GM19395 (cell line): ENCODE results near the gene ECHS1.
"Not testable (repeated sequence)": the region's sequence is repeated elsewhere in the genome, so short reads cannot be mapped to it uniquely, and the experiment has no call there.

Experiments
- ATAC-seq: cut with Tn5 transposase; IDR thresholded peaks from one replicate; pipeline ENCODE4 v1.9.1; 2021; ENCODE audit warnings: mild to moderate bottlenecking, moderate library complexity; ENCODE audit not compliant: unreplicated experiment

The ECHS1 gene

DNA sequence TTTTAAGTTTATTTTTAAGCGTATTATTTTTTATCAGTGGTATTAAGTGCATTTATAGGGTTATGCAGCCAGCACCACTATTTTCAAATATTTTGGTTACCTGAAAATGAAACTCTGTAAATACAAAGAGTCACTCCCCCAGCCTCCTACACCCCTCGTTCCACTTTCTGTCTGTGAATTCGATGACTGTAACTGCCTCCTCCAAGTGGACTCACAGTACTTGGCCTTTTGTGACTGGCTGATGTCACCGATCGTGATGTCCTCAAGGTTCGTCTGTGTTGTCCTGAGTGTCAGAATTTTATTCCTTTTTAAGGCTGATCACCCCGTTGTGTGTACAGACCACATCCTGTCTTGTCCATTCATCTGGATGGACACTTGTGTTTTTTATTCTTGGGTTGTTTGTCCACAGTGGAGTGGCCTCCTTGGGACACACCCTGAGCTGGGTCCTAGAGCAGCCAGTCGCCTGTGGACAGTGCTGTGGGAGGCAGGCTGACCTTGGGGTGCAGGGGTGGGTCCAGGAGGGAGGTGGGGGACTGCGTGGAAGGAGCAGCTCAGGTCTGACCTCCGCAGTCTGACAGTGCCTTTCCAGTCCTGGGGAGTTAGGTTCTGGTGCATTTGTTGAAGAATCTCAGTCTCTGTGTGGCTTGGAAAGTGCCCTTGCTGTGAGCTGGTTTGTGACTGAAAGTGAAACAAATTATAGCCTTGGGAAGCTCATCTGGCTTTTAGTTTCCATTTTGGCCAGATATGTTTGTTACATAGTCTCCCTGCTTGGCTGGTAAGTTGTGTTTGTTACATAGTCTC lies 27.7 kb upstream of the ECHS1 start:
- ATAC-seq = peak; percentile 78

- ATAC-seq = no peak
Measured at GRCh38 chr10:133399123-133399601, 26.0 kb upstream of the ECHS1 start.

DNA sequence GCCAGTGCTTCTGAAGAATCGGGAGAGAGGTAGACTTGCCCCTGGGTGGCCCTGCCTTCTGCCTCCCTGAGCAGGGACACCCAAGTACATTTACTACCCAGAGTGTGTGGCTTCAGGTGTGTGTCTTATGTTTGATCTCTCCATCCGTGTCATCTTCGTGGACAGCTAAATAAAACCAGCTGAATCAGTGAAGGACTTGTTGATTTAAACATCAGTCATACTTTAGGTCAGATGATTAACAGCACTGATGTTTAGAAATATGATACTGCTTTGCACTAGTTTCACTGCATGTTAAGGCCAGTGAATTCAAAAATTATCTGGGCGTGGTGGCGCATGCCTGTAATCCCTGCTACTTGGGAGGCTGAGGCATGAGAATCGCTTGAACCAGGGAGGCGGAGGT lies 24.8 kb upstream of the ECHS1 start:
- no peak for ATAC-seq

- no peak for ATAC-seq
Measured at GRCh38 chr10:133396035-133396624, 23.0 kb upstream of the ECHS1 start.

- ATAC-seq = no peak
Measured at GRCh38 chr10:133394801-133395221, 21.7 kb upstream of the ECHS1 start.

GRCh38 chr10:133394064-133394663 lies 21.0 kb upstream of the ECHS1 start, which contains the start of gene MTG1:
Gene MTG1 (plus strand): TSS chr10:133394157. CDS start chr10:133394221, 64 bp downstream.
- peak; percentile 63 for ATAC-seq

GRCh38 chr10:133393401-133394063 lies 20.4 kb upstream of the ECHS1 start:
- no peak for ATAC-seq

DNA sequence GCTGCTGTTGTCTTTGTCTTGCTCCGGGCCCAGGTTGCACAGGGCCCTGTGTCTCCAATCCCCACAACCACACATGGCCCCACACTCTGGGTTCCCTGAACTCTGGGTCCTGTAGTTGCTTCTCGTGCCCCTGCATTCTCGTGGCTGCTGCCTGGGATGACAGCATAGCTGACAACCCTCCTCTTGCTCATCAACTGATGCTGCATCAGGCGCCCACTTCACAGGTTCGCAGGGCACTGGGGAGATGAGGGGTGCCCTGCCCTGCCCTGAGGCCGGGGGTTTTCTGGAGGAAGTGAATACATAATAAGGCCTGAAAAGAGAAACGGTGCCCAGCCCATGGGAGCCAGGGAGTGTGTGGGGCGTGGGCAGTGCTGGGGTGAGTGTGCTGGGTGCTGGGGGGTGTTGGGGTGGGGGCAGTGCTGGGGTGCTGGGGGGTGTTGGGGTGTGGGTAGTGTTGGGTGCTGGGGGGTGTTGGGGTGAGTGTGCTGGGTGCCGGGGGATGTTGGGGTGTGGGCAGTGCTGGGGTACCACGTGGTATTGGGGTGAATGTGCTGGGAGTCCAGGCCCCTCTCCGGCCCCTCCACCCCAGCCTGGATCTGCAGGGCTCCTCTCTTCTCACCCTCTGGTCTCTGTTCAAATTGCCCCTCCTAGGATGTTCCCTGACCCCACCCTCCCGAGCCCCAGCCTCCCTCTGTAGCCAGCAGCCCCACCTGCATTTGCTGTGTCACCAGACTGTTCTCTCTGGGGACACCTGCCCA lies 18.8 kb upstream of the ECHS1 start:
- no peak for ATAC-seq

DNA sequence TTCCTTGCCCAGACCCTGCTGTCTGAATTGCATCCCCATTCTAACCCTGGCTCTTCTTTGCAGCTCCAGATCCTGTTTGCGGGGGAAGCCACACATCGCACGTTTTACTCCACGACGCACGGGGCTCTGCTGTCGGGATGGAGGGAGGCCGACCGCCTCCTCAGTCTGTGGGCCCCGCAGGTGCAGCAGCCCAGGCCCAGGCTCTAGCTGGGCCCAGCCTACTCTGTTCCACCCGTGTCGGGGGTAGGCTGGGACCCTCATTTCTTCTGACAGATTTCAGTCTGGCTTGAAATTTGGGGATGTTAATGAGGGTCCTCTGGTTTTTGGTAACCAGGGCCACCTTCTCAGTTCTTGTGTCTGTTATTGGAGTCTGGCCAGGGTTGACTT lies 18.1 kb upstream of the ECHS1 start:
- no peak for ATAC-seq

DNA sequence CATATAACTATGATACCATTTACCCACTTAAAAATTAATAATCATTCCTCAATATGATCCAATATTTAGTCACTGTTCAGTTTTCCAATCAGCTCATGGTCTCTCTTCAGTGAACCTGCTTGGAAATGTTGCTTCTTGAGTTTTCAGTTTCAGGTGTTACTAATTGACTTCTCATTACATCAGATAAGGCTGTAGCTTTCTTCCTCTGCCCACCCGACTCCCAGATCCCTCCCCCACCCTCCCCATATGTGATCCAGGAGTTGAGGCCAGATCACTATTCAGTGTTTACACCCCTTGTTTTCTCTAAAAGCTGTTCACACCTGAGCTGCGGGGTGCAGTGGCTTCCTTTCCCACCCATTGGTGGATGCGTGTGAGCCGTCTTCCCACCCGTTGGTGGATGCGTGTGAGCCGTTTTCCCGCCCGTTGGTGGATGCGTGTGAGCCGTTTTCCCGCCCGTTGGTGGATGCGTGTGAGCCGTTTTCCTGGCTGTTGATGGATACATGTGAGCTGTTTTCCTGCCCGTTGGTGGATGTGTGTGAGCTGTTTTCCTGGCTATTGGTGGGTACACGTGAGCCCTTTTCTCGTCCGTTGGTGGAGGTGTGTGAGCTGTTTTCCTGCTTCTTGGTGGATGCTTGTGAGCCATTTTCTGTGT lies 17.6 kb upstream of the ECHS1 start:
- ATAC-seq = no peak

GRCh38 chr10:133388973-133389818 lies 16.0 kb upstream of the ECHS1 start:
- peak; percentile 85 for ATAC-seq

DNA sequence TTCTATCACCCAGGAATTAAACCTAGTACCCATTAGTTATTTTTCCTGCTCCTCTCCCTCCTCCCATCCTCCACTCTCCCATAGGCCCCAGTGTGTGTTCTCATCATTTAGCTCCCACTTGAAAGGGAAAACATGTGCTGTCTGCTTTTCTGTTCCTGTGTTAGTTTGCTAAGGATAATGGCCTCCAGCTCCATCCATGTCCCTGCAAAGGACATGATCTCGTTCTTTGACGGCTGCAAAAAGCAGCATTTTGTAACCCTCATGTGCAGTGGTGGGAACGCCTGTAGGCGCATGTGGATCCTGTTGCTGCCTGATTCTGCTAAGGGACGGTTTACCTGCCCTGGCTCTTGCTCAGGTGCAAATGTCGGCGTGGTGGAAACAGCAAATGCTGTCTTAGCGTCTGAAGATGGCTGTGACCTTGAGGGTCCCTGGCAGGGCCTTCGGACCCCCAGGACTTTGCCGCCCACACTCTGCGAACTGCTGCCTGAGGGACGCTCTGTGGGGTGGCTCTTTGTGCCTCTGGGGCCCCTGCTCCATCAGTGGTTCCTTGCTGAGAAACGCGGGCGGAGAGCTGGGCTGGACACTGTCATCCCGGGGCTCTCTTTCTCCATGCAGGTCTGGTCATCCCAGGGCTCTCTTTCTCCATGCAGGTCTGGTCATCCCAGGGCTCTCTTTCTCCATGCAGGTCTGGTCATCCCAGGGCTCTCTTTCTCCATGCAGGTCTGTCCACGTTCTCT lies 15.2 kb upstream of the ECHS1 start:
- ATAC-seq = no peak

DNA sequence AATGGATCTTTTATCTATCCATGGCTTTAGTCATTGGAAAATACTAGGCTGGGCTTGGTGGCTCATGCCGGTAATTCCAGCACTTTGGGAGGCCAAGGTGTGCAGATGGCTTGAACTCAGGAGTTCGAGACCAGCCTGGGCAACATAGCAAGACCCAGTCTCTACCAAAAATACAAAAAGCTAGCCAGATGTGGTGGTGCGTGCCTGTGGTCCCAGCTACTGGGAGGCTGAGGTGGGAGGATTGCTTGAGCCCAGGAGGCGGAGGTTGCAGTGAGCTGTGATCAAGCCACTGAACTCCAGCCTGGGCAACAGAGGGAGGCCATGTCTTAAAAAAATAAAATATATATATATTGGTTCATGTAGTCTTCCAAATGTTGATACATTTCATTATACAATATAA lies 13.8 kb upstream of the ECHS1 start:
- not testable (repeated sequence) for ATAC-seq

- no peak for ATAC-seq
Measured at GRCh38 chr10:133385214-133385613, 12.1 kb upstream of the ECHS1 start.

- ATAC-seq = no peak
Measured at GRCh38 chr10:133384071-133384470, 10.9 kb upstream of the ECHS1 start.

GRCh38 chr10:133383551-133383950 lies 10.4 kb upstream of the ECHS1 start:
- no peak for ATAC-seq

DNA sequence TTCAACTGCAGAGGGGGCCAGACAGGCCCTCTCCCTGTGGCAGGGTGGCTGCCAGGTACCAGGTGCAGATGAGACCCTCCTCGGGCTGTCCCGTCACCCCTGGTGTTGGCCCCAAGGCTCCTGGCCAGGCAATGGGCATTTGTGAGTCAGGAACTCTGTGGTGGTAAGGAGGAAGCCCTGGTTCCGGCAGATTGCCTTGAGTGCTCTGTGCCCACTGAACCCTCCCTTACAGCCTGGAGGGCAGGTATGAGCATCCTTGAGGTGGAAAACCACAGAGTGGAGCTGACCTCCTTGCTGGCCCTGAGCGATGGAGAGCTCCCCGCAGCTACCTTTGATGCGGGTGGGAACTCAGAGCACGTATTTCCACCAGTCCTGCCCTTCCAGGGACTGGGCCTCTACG lies 7.9 kb upstream of the ECHS1 start:
- no peak for ATAC-seq

DNA sequence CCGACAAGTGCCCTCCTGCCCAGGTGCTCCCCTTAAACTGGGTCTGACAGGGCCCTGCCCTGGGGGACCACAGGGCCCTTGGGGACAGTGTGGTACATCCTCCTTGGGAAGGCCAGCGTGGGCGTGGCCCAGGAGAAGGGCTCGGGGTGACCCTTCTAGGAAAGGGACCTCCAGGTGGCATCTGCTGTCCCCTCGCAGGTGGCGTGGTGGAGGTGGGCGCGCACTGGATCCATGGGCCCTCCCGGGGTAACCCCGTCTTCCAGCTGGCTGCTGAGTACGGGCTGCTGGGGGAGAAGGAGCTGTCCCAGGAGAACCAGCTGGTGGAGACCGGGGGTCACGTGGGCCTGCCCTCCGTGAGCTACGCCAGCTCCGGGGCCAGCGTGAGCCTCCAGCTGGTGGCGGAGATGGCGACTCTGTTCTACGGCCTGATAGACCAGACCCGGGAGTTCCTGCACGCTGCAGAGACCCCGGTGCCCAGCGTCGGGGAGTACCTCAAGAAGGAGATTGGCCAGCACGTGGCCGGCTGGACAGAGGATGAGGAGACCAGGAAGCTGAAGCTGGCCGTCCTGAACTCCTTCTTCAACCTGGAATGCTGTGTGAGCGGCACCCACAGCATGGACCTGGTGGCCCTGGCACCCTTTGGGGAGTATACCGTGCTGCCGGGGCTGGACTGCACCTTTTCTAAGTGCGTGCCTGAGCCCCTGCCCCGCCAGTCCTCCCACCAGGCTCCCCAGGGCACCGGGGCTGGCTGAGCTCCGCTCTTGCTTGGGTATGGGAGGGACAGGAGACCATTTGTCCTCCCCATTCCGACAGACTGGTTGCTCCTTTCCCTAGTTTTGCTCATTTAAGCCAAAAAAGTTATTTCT lies 6.9 kb upstream of the ECHS1 start:
- ATAC-seq = no peak
